Naive B cell (primary cell): Measurements from ENCODE around the gene SRXN1. TPM values are rescaled to one million over a fixed set of nuclear protein-coding genes. Genes with fewer than 3 reads are reported as not detected.

ENCODE experiments used
- ATAC-seq, 2 donors: fragments of 150-1000 bp; cut with Tn5 transposase; 2 replicates each; pipeline ENCODE4 v1.10.0; 2021; ENCODE audit warnings: low read depth in 2 of 2, mild to moderate bottlenecking in 2 of 2, moderate library complexity in 2 of 2
- DNase-seq: peaks from one replicate; pipeline ENCODE4 v3.0.0; 2022
- H3K27ac Mint-ChIP-seq, 6 donors: one replicate each; pipeline ENCODE4 v1.8.0; 2020 to 2022; ENCODE audit warnings: mild to moderate bottlenecking in 6 of 6, mixed read lengths in 6 of 6, moderate library complexity in 5 of 6, inconsistent platforms in 2 of 6
- H3K27me3 Mint-ChIP-seq, 3 donors: one replicate each; pipeline ENCODE4 v1.8.0; 2021 to 2022; ENCODE audit warnings: mixed read lengths in 3 of 3, mild to moderate bottlenecking in 1 of 3
- H3K36me3 Mint-ChIP-seq, 2 donors: one replicate each; pipeline ENCODE4 v1.8.0; 2020 to 2022; ENCODE audit warnings: mixed read lengths in 2 of 2, inconsistent platforms in 1 of 2, mild to moderate bottlenecking in 1 of 2
- H3K4me1 Mint-ChIP-seq, 3 donors: one replicate each; pipeline ENCODE4 v1.8.0; 2020 to 2022; ENCODE audit warnings: mixed read lengths in 3 of 3, inconsistent platforms in 1 of 3, mild to moderate bottlenecking in 1 of 3, moderate library complexity in 1 of 3
- H3K4me3 Mint-ChIP-seq, 8 donors: one replicate each; pipeline ENCODE4 v1.8.0; 2020 to 2022; ENCODE audit warnings: mild to moderate bottlenecking in 8 of 8, mixed read lengths in 8 of 8, moderate library complexity in 8 of 8, inconsistent platforms in 2 of 8
- H3K9me3 Mint-ChIP-seq, 7 donors: one replicate each; pipeline ENCODE4 v1.8.0; 2020 to 2022; ENCODE audit warnings: mixed read lengths in 7 of 7, mild to moderate bottlenecking in 5 of 7, inconsistent platforms in 2 of 7, moderate library complexity in 1 of 7
- polyA plus RNA-seq, 6 donors: library from polyadenylated mRNA; unstranded; fragments of 300-500 nt; fragmentation: Illumina TruSeq; gene quantifications; one replicate each; pipeline ENCODE4 v1.2.3, GENCODE V29; 2021; ENCODE audit warnings: low read depth in 6 of 6

Gene SRXN1
- polyA plus RNA-seq, 6 donors from 2014 or later = 0.14 to 0.82 (median 0.68) TPM; not detected in 1

- DNase-seq (no peak), ATAC-seq (no peak)
- peaks cover 0 to 9% of the 10 kb centered on the region in 2 donors for H3K36me3 Mint-ChIP-seq
- H3K27ac Mint-ChIP-seq = no peak overlapping the region
- H3K27me3 Mint-ChIP-seq = peaks cover 56 to 85% (median 77%) of the 10 kb centered on the region in 3 donors
- no peak overlapping the region for H3K4me3 Mint-ChIP-seq
- H3K9me3 Mint-ChIP-seq = peaks cover 0 to 3% (median 0%) of the 10 kb centered on the region in 7 donors
- peaks cover 6 to 10% (median 7%) of the 10 kb centered on the region in 3 donors for H3K4me1 Mint-ChIP-seq
Observed at GRCh38 chr20:661474-662270, 8.7 kb upstream of the SRXN1 start.

DNA sequence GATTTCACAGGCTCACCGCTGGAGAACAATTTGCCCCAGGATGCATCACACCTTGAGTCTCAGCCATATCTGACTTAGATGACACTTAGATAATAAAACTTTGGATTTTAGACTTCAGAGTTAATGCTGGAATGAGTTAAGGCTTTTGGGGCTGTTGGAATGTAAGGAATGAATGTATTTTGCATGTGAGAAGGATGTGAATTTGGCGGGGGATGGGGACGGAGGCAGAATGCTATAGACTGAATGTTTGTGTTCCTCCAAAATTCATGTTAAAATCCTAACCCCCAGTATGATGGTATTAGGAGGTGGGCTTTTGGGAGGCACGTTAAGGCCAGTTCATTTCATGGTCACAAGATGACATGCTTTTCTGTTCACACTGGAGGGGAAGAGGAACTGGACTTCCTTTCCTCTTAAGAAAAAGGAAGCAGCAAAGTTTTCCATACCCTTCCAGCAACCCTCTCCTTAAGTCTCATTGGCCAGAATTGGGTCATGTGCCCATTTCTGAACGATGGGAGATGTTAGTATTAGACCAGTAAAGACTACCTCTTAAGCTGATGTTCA lies 5.8 kb upstream of the SRXN1 start:
- DNase-seq (no peak), ATAC-seq (no peak)
- Mint-ChIP-seq H3K36me3 (peaks cover 0 to 9% of the 10 kb centered on the region in 2 donors), H3K4me3 (no peak overlapping the region), H3K27ac (no peak overlapping the region), H3K9me3 (peaks cover 0 to 3% (median 0%) of the 10 kb centered on the region in 7 donors), H3K4me1 (peaks cover 6 to 11% (median 7%) of the 10 kb centered on the region in 3 donors), H3K27me3 (peaks cover 59 to 86% (median 66%) of the 10 kb centered on the region in 3 donors)

GRCh38 chr20:658202-658601 lies 5.2 kb upstream of the SRXN1 start:
- Mint-ChIP-seq H3K27me3 (peaks cover 58 to 84% (median 62%) of the 10 kb centered on the region in 3 donors), H3K4me3 (no peak overlapping the region), H3K36me3 (peaks cover 0 to 6% of the 10 kb centered on the region in 2 donors), H3K27ac (no peak overlapping the region), H3K4me1 (peaks cover 4 to 14% (median 5%) of the 10 kb centered on the region in 3 donors), H3K9me3 (peaks cover 0 to 3% (median 0%) of the 10 kb centered on the region in 7 donors)
- ATAC-seq (no peak), DNase-seq (no peak)

DNA sequence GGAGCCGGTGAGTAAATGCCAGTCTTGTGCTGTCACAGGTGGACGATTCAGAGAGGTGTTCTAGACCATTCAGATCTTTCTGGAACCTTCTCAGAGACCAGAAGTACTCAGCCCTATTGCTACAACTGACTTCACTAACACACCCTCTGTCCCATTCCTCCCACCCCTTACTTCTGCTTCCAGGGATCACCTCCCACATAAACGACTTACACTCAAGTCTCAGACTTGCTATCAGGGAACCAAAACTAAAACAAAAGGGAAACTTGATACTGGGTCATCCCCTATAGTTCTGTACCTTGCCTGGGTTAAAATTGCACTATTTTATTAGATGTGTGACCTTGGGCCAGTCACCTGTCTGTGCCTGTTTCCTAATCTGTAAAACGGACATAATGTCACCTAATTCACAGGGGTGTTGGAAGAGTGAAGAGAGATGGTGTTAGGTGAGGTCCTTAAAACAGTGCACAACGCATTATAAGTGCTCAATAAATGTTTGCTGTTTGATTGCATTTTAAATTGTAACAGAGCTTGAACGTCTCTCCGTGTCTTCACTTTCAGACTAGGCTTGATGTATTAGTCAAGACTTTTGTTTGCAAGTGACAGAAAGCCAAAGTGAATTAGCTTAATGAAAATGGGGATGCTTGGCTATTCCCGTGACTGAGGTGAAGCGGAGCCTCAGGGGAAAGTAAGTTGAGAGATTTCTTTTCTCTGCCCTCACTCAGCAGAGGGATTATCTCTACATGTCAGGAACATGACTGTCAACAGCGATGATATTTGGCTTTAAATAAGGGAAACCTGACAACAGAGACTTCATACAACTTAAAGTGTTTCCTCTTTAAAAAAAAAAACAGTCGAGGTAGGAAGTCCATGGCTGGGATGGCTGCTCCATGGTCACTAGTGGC lies 3.0 kb upstream of the SRXN1 start:
- no peak overlapping the region for H3K27ac Mint-ChIP-seq
- H3K36me3 Mint-ChIP-seq = no peaks in the 10 kb centered on the region
- peaks cover 0 to 8% (median 3%) of the 10 kb centered on the region in 3 donors for H3K4me1 Mint-ChIP-seq
- no peak for ATAC-seq
- H3K9me3 Mint-ChIP-seq = no peaks in the 10 kb centered on the region
- H3K27me3 Mint-ChIP-seq = peaks cover 40 to 75% (median 48%) of the 10 kb centered on the region in 3 donors
- H3K4me3 Mint-ChIP-seq = peak overlapping the region in 2 of 8 donors; percentile 0 to 54
- DNase-seq = no peak

DNA sequence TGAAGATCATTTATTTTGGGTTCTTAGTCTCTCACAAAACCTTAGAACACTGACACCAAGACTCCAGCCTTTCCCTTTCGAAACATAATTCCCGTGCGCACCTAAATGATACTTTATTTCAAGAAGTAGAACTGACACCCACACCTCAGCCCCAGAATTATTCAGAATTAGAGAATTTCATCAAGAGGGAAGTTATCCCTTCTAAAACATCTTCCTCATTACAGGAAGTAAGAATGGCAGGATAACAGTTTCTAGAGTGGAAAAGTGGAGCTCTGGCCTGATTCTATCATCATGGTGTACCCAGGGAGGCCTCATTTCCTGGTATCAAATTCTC lies 1.4 kb upstream of the SRXN1 start:
- DNase-seq = no peak
- no peak for ATAC-seq
- peak overlapping the region in 5 of 8 donors; percentile 42 to 77 (median 58) for H3K4me3 Mint-ChIP-seq
- H3K27ac Mint-ChIP-seq = peak overlapping the region in 1 of 6 donors; percentile 45
- no peaks in the 10 kb centered on the region for H3K36me3 Mint-ChIP-seq
- peaks cover 0 to 8% (median 7%) of the 10 kb centered on the region in 3 donors for H3K4me1 Mint-ChIP-seq
- H3K27me3 Mint-ChIP-seq = peaks cover 31 to 81% (median 42%) of the 10 kb centered on the region in 3 donors
- H3K9me3 Mint-ChIP-seq = no peaks in the 10 kb centered on the region

DNA sequence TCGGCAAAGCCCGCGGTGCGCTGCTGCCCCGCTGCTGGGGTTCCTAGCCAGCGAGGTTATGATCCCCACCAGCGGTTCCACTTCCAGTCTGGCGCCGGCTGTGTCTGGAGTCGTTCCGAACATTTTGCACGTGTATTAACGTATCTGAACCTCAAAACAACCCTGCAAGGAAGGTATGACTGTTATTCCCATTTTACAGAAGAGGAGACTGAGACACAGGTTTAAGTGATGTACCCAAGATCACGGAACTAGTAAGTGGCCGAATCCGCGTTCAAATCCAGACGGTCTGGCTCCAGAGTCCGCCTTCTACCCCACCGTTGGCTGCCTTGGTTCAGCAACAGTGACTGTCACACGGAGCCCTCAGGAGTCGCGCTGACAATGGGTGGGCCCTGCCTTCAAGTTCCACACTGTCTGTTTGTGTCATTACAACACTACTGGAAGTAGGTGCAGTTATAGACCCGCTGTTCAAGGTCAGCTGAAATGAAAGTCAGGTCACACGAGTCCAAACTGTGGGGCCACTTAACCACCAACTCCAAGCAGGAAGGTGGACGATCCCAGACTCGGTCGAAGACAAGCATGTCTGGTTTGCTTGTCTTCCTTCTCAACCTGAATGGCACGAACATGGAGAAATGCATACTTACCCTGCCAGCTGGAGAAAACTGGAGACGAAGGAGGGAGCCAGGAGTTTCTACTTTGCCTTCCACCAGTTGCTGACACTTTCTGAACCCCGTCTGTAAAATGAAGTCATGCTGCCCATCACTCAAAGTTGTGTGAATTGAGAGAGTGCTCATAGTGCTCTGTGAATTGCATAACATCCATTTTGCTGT lies 803 bp upstream of the SRXN1 start:
- peak overlapping the region; percentile 37 to 86 (median 78) for H3K4me3 Mint-ChIP-seq
- peak overlapping the region in 1 of 6 donors; percentile 51 for H3K27ac Mint-ChIP-seq
- no peak for DNase-seq
- peaks cover 27 to 81% (median 39%) of the 10 kb centered on the region in 3 donors for H3K27me3 Mint-ChIP-seq
- H3K36me3 Mint-ChIP-seq = peaks cover 0 to 3% of the 10 kb centered on the region in 2 donors
- H3K4me1 Mint-ChIP-seq = peaks cover 0 to 8% (median 7%) of the 10 kb centered on the region in 3 donors
- no peaks in the 10 kb centered on the region for H3K9me3 Mint-ChIP-seq
- no peak for ATAC-seq

GRCh38 chr20:652615-653109 lies 338 bp downstream of the SRXN1 start:
- no peak overlapping the region for H3K27ac Mint-ChIP-seq
- H3K4me3 Mint-ChIP-seq = peak overlapping the region in 7 of 8 donors; percentile 42 to 78 (median 57)
- no peaks in the 10 kb centered on the region for H3K9me3 Mint-ChIP-seq
- H3K27me3 Mint-ChIP-seq = peaks cover 16 to 70% (median 27%) of the 10 kb centered on the region in 3 donors
- DNase-seq (no peak), ATAC-seq (no peak)
- peaks cover 0 to 8% (median 7%) of the 10 kb centered on the region in 3 donors for H3K4me1 Mint-ChIP-seq
- H3K36me3 Mint-ChIP-seq = peaks cover 0 to 3% of the 10 kb centered on the region in 2 donors

- Mint-ChIP-seq H3K9me3 (no peaks in the 10 kb centered on the region), H3K36me3 (peaks cover 0 to 3% of the 10 kb centered on the region in 2 donors), H3K27ac (no peak overlapping the region), H3K4me3 (peak overlapping the region; percentile 23 to 78 (median 57)), H3K27me3 (peaks cover 13 to 63% (median 21%) of the 10 kb centered on the region in 3 donors), H3K4me1 (peaks cover 0 to 8% (median 7%) of the 10 kb centered on the region in 3 donors)
- DNase-seq (no peak), ATAC-seq (no peak)
Observed at GRCh38 chr20:651713-652614, 1.0 kb downstream of the SRXN1 start.

- DNase-seq (no peak), ATAC-seq (no peak)
- Mint-ChIP-seq H3K27ac (no peak overlapping the region), H3K27me3 (peaks cover 10 to 58% (median 19%) of the 10 kb centered on the region in 3 donors), H3K4me3 (peak overlapping the region in 3 of 8 donors; percentile 39 to 66 (median 44)), H3K4me1 (peaks cover 0 to 8% (median 7%) of the 10 kb centered on the region in 3 donors), H3K9me3 (no peaks in the 10 kb centered on the region), H3K36me3 (peaks cover 0 to 3% of the 10 kb centered on the region in 2 donors)
Observed at GRCh38 chr20:650954-651353, 2.0 kb downstream of the SRXN1 start.

- no peak for ATAC-seq
- H3K4me3 Mint-ChIP-seq = peak overlapping the region in 3 of 8 donors; percentile 32 to 66 (median 44)
- H3K27ac Mint-ChIP-seq = peak overlapping the region in 1 of 6 donors; percentile 84
- H3K4me1 Mint-ChIP-seq = peaks cover 0 to 13% (median 7%) of the 10 kb centered on the region in 3 donors
- no peaks in the 10 kb centered on the region for H3K9me3 Mint-ChIP-seq
- DNase-seq = no peak
- peaks cover 0 to 3% of the 10 kb centered on the region in 2 donors for H3K36me3 Mint-ChIP-seq
- H3K27me3 Mint-ChIP-seq = peaks cover 3 to 57% (median 12%) of the 10 kb centered on the region in 3 donors
Observed at GRCh38 chr20:650281-650680, 2.7 kb downstream of the SRXN1 start.

GRCh38 chr20:647479-648019 lies 5.5 kb downstream of the SRXN1 start:
- H3K9me3 Mint-ChIP-seq = peaks cover 0 to 3% (median 0%) of the 10 kb centered on the region in 7 donors
- ATAC-seq (no peak), DNase-seq (no peak)
- H3K27me3 Mint-ChIP-seq = peaks cover 13 to 60% (median 20%) of the 10 kb centered on the region in 3 donors
- no peak overlapping the region for H3K27ac Mint-ChIP-seq
- peaks cover 0 to 3% of the 10 kb centered on the region in 2 donors for H3K36me3 Mint-ChIP-seq
- H3K4me1 Mint-ChIP-seq = peaks cover 0 to 12% (median 7%) of the 10 kb centered on the region in 3 donors
- H3K4me3 Mint-ChIP-seq = no peak overlapping the region
